H1 (cell line): ENCODE measurements around the gene LOXL4. TPM values are rescaled to one million over a fixed set of nuclear protein-coding genes. Genes with fewer than 3 reads are reported as not detected.

Experiments
- CTCF ChIA-PET: fragments of 300-600 bp; sonication (Branson Sonifier 250); formaldehyde crosslinking; loops from one replicate; lab custom pipeline; 2021; ENCODE audit not compliant: partially characterized antibody; lab: Charles Lee
- POLR2A ChIA-PET: fragments of 300-600 bp; sonication (Branson Sonifier 250); formaldehyde crosslinking; loops from one replicate; lab custom pipeline; 2021; ENCODE audit warnings: inconsistent platforms; ENCODE audit not compliant: partially characterized antibody; lab: Charles Lee
- DNase-seq, 2 experiments: peaks; one replicate each; pipeline versions ENCODE4 v3.0.0 to v3.0.0-alpha.2; 2010 to 2022; ENCODE audit warnings: low spot score in 2 of 2, low read depth in 1 of 2, mixed read lengths in 1 of 2
- FAIRE-seq: peaks from 2 replicates; lab custom pipeline; 2011; peaks lifted over from hg19 to GRCh38; lab: Jason Lieb, UNC
- H2AFZ ChIP-seq: 2 replicates; pipeline ENCODE4 v1.8.1; 2012; ENCODE audit warnings: low read length, inconsistent platforms
- H2AK5ac ChIP-seq: 2 replicates; pipeline ENCODE4 v1.6.1; 2013; ENCODE audit warnings: low read depth, low read length
- H2BK120ac ChIP-seq: replicated peaks from 2 replicates; pipeline ENCODE3; 2013; ENCODE audit warnings: low read depth, low read length, inconsistent platforms
- H2BK12ac ChIP-seq: 2 replicates; pipeline ENCODE4 v1.6.1; 2013; ENCODE audit warnings: low read depth, low read length
- H2BK15ac ChIP-seq: 2 replicates; pipeline ENCODE4 v1.6.1; 2013; ENCODE audit warnings: low read length
- H2BK20ac ChIP-seq: 2 replicates; pipeline ENCODE4 v1.6.1; 2013; ENCODE audit warnings: low read length
- H2BK5ac ChIP-seq: 2 replicates; pipeline ENCODE4 v1.6.1; 2013; ENCODE audit warnings: low read depth, low read length
- H3K14ac ChIP-seq: 2 replicates; pipeline ENCODE4 v1.6.1; 2013; ENCODE audit warnings: inconsistent platforms; ENCODE audit not compliant: insufficient read length
- H3K18ac ChIP-seq: 2 replicates; pipeline ENCODE4 v1.6.1; 2013; ENCODE audit warnings: low read length; ENCODE audit errors: extremely low read depth
- H3K23ac ChIP-seq: 2 replicates; pipeline ENCODE4 v1.6.1; 2013; ENCODE audit warnings: inconsistent platforms; ENCODE audit not compliant: insufficient read length
- H3K23me2 ChIP-seq: 2 replicates; pipeline ENCODE4 v1.6.1; 2013; ENCODE audit warnings: low read depth, low read length
- H3K27ac ChIP-seq: 2 replicates; pipeline ENCODE4 v1.6.1; 2011; ENCODE audit warnings: low read depth, low read length, inconsistent platforms
- H3K27me3 ChIP-seq, 4 experiments: replicated peaks in 1 of 4; 1 replicate in 1 of 4; 2 replicates in 3 of 4; pipeline versions ENCODE4 v1.6.1 to v1.8.1; 2011 to 2013; ENCODE audit warnings: low read length in 3 of 4, mild to moderate bottlenecking in 3 of 4, inconsistent platforms in 2 of 4, mixed read lengths in 2 of 4, moderate library complexity in 1 of 4; ENCODE audit not compliant: control insufficient read depth in 3 of 4, insufficient read depth in 3 of 4; ENCODE audit errors: extremely low read depth in 1 of 4
- H3K36me3 ChIP-seq, 4 experiments: 2 replicates each; pipeline versions ENCODE4 v1.6.1 to v1.8.1; 2011 to 2013; ENCODE audit warnings: mild to moderate bottlenecking in 4 of 4, low read length in 3 of 4, moderate library complexity in 2 of 4, control low read depth in 1 of 4, inconsistent platforms in 1 of 4; ENCODE audit not compliant: insufficient read depth in 4 of 4, control insufficient read depth in 2 of 4
- H3K4ac ChIP-seq: replicated peaks from 2 replicates; pipeline ENCODE3; 2013; ENCODE audit warnings: low read length, low read depth, mixed read lengths, inconsistent platforms; ENCODE audit not compliant: insufficient read length
- H3K4me1 ChIP-seq, 4 experiments: replicated peaks in 1 of 4; 1 replicate in 1 of 4; 2 replicates in 3 of 4; pipeline versions ENCODE4 v1.6.1 to v1.8.1; 2011 to 2013; ENCODE audit warnings: low read length in 3 of 4, inconsistent platforms in 2 of 4, mixed read lengths in 1 of 4; ENCODE audit not compliant: insufficient read depth in 4 of 4, control insufficient read depth in 3 of 4
- H3K4me2 ChIP-seq, 2 experiments: 2 replicates each; pipeline versions ENCODE4 v1.6.1 to v1.8.1; 2011 to 2013; ENCODE audit warnings: low read depth in 2 of 2, low read length in 2 of 2, control low read depth in 1 of 2, inconsistent platforms in 1 of 2, mild to moderate bottlenecking in 1 of 2; ENCODE audit not compliant: insufficient read depth in 1 of 2
- H3K4me3 ChIP-seq, 4 experiments: fragments of 200-600, 300-600 bp in 1 of 4; sonication (generic), shearing (Covaris generic), sonication (Bioruptor Twin) in 1 of 4; 2 replicates each; pipeline versions ENCODE4 v1.5.1 to v1.8.1; 2011 to 2016; ENCODE audit warnings: low read length in 4 of 4, low read depth in 3 of 4, control low read depth in 2 of 4, inconsistent platforms in 2 of 4, mild to moderate bottlenecking in 2 of 4, mixed read lengths in 1 of 4, moderate library complexity in 1 of 4; ENCODE audit not compliant: insufficient read depth in 2 of 4; ENCODE audit errors: extremely low read depth in 1 of 4
- H3K56ac ChIP-seq: replicated peaks from 2 replicates; pipeline ENCODE3; 2013; ENCODE audit warnings: low read depth, mild to moderate bottlenecking, mixed read lengths, low read length, inconsistent platforms; ENCODE audit not compliant: insufficient read length
- H3K79me1 ChIP-seq: 2 replicates; pipeline ENCODE4 v1.6.1; 2013; ENCODE audit warnings: low read depth, low read length, control low read depth
- H3K79me2 ChIP-seq, 2 experiments: 2 replicates each; pipeline versions ENCODE4 v1.6.1 to v1.8.1; 2012 to 2013; ENCODE audit warnings: low read length in 2 of 2, mild to moderate bottlenecking in 2 of 2, inconsistent platforms in 1 of 2; ENCODE audit not compliant: insufficient read depth in 2 of 2, control insufficient read depth in 1 of 2
- H3K9ac ChIP-seq, 4 experiments: replicated peaks in 1 of 4; 1 replicate in 1 of 4; 2 replicates in 3 of 4; pipeline versions ENCODE4 v1.6.1 to v1.8.1; 2011 to 2013; ENCODE audit warnings: low read depth in 3 of 4, low read length in 3 of 4, control low read depth in 2 of 4, mild to moderate bottlenecking in 2 of 4, moderate library complexity in 2 of 4, inconsistent platforms in 1 of 4; ENCODE audit errors: extremely low read depth in 1 of 4
- H3K9me3 ChIP-seq, 2 experiments: 2 replicates each; pipeline versions ENCODE4 v1.6.1 to v1.8.1; 2012 to 2013; ENCODE audit warnings: mild to moderate bottlenecking in 2 of 2, moderate library complexity in 2 of 2, control low read depth in 1 of 2, inconsistent platforms in 1 of 2, low read depth in 1 of 2, low read length in 1 of 2, mixed read lengths in 1 of 2; ENCODE audit not compliant: insufficient read depth in 2 of 2
- H4K20me1 ChIP-seq, 2 experiments: replicated peaks in 1 of 2; 2 replicates each; pipeline versions ENCODE3 to v1.8.1; 2011 to 2013; ENCODE audit warnings: inconsistent platforms in 2 of 2, low read length in 2 of 2, mild to moderate bottlenecking in 1 of 2; ENCODE audit not compliant: insufficient read depth in 2 of 2, control insufficient read depth in 1 of 2
- H4K5ac ChIP-seq: 2 replicates; pipeline ENCODE4 v1.6.1; 2013; ENCODE audit warnings: low read length, low read depth, mixed read lengths, inconsistent platforms; ENCODE audit not compliant: insufficient read length
- H4K8ac ChIP-seq: 2 replicates; pipeline ENCODE4 v1.8.0; 2013; ENCODE audit warnings: mild to moderate bottlenecking, moderate library complexity, low read length, inconsistent platforms; ENCODE audit not compliant: insufficient read depth; ENCODE audit errors: extremely low read depth
- H4K91ac ChIP-seq: replicated peaks from 2 replicates; pipeline ENCODE3; 2013; ENCODE audit warnings: low read length, mixed read lengths, inconsistent platforms; ENCODE audit not compliant: insufficient read length
- CHD2 ChIP-seq: IDR thresholded peaks from 2 replicates; pipeline ENCODE4 v1.6.1; 2012; ENCODE audit warnings: low read length, improper control_type of control experiment
- CTBP2 ChIP-seq: IDR thresholded peaks from 2 replicates; pipeline ENCODE4 v1.7.0; 2011; ENCODE audit warnings: borderline replicate concordance, mild to moderate bottlenecking, moderate library complexity, mixed read lengths, low read length; ENCODE audit not compliant: insufficient read depth, insufficient read length
- GTF2F1 ChIP-seq: IDR thresholded peaks from 2 replicates; pipeline ENCODE4 v1.6.1; 2012; ENCODE audit warnings: low read depth, low read length, improper control_type of control experiment, borderline replicate concordance
- JUND ChIP-seq: IDR thresholded peaks from 2 replicates; pipeline ENCODE4 v1.6.1; 2011; ENCODE audit warnings: mild to moderate bottlenecking, improper control_type of control experiment, low read length
- RAD21 ChIP-seq, 2 experiments: IDR thresholded peaks in 1 of 2; conservative IDR thresholded peaks in 1 of 2; 2 replicates each; pipeline ENCODE4 v1.6.1; 2011; ENCODE audit warnings: low read depth in 2 of 2, low read length in 2 of 2, improper control_type of control experiment in 1 of 2, inconsistent platforms in 1 of 2, mild to moderate bottlenecking in 1 of 2, moderate library complexity in 1 of 2
- RBBP5 ChIP-seq: IDR thresholded peaks from 2 replicates; pipeline ENCODE4 v1.7.1; 2012; ENCODE audit warnings: low read depth, mild to moderate bottlenecking, inconsistent platforms, low read length, moderate library complexity, borderline replicate concordance
- RNF2 ChIP-seq: fragments of 200-900, 300-1000 bp; sonication (generic); IDR thresholded peaks from 2 replicates; pipeline ENCODE4 v1.7.1; 2016; ENCODE audit warnings: borderline replicate concordance, low read depth, mild to moderate bottlenecking, antibody characterized with exemption, low read length; ENCODE audit not compliant: poor library complexity, severe bottlenecking; ENCODE audit errors: missing control alignments
- SAP30 ChIP-seq: fragments of 300-600 bp; sonication (generic); IDR thresholded peaks from 2 replicates; pipeline ENCODE4 v1.7.1; 2012; ENCODE audit warnings: low read length, moderate library complexity, mild to moderate bottlenecking, inconsistent platforms; ENCODE audit not compliant: insufficient read depth, insufficient replicate concordance
- TAF7 ChIP-seq: optimal IDR thresholded peaks from 2 replicates; pipeline ENCODE3; 2011; ENCODE audit warnings: low read depth, mild to moderate bottlenecking, inconsistent platforms, low read length, moderate library complexity, borderline replicate concordance
- WGBS, 2 experiments: shearing (Covaris generic) in 1 of 2; methylation state at CpG; one replicate each; pipeline versions ENCODE4 v1.1.6 to v1.1.7; 2013 to 2015; ENCODE audit warnings: low lambda C conversion rate in 2 of 2, mixed read lengths in 2 of 2, inconsistent platforms in 1 of 2, low coverage in 1 of 2, missing lambda C conversion rate in 1 of 2; ENCODE audit not compliant: insufficient replicate concordance in 2 of 2, insufficient coverage in 1 of 2, insufficient read length in 1 of 2; ENCODE audit errors: extremely low coverage in 1 of 2, missing lambda C conversion rate in 1 of 2; 5-methylcytosine and 5-hydroxymethylcytosine counted together
- polyA plus RNA-seq, 7 experiments: library from polyadenylated mRNA; depleted of rRNA in 3 of 7; stranded (reverse) in 5 of 7; unstranded in 2 of 7; fragments of >200 nt in 5 of 7; fragments of 200-250 nt in 2 of 7; gene quantifications; 1 replicate in 5 of 7; 2 replicates in 1 of 7; 4 replicates in 1 of 7; pipeline versions ENCODE4 v1.2.1 to v1.2.3, GENCODE V29; 2011 to 2013; ENCODE audit warnings: missing spikeins in 2 of 7, mixed read lengths in 2 of 7
- total RNA-seq: library from RNA; stranded (reverse); fragmentation: NEBNext Ultra II Directional; extraction: Animal tissue kit (Norgen Biotek cat#: 25700); gene quantifications from 2 replicates; pipeline ENCODE4 v1.2.1, GENCODE V29; 2021
- TF ChIP-seq, protein P1 (sequence below): IDR thresholded peaks from 2 replicates; pipeline ENCODE4 v1.6.1; 2011; ENCODE audit warnings: low read length, improper control_type of control experiment

Gene LOXL4
- total and polyA plus RNA-seq, 2 of the 8 experiments (the other 6 are each of a cell fraction or from before 2014, with no cell fraction given) = 0.13 to 0.27 TPM

DNA sequence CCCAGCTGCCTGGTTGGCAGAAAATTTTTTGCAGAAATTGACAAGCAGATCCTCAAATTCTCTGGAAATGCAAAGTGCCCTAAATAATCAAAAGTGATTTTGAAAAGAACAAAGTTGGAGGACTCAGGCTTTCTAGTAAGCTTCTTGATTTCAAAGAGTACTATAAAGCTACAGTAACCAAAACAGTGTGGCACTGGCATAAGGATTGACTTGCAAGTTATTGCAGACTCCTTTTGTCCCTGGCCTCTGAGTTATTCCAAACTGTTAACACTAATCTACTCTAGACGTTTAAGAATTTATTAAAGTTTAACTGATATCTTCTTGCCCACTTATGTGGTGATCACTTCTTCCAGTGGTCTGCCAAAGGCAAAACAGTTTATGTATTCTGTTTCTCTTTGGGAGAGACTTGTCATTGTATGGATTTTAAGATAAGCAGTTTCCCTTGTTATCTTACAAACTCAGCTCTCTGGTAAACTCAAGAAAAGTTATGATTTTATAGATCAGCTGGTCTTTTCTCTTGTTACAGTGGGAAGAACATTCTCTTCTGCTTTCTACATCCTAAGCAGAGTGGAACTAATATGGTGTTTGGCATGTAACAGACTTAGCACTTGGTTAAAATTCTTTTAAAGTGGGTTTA lies 41.4 kb downstream of the LOXL4 start:
- H2AFZ ChIP-seq = no peak overlapping the region
- no peak overlapping the region for H2BK120ac ChIP-seq
- H3K4me1 ChIP-seq = peaks cover 0 to 5% (median 3%) of the 10 kb centered on the region in 4 experiments; a peak in 5 of 7 replicates
- no peak overlapping the region for H2BK20ac ChIP-seq
- no peak overlapping the region for H2BK15ac ChIP-seq
- WGBS, 2 experiments = 95% methylated on average over 1 of the region's 1 CpG; no CpG with 5 or more reads in 1 of the 2 experiments
- DNase-seq = no peak
- H3K4ac ChIP-seq = no peak overlapping the region
- H3K56ac ChIP-seq = no peak overlapping the region
- no peak overlapping the region for H4K8ac ChIP-seq
- H4K20me1 ChIP-seq = peaks cover 2 to 3% of the 10 kb centered on the region in 2 experiments
- H3K36me3 ChIP-seq = no peaks in the 10 kb centered on the region; a peak in 1 of 8 replicates
- no peaks in the 10 kb centered on the region for H3K23me2 ChIP-seq
- no peak overlapping the region for H2BK12ac ChIP-seq
- no peaks in the 10 kb centered on the region for H3K79me1 ChIP-seq
- H4K91ac ChIP-seq = no peak overlapping the region
- CTCF ChIA-PET = no interaction called here
- POLR2A ChIA-PET = no interaction called here
- no peak overlapping the region for H3K18ac ChIP-seq
- H4K5ac ChIP-seq = no peak overlapping the region
- H3K9me3 ChIP-seq = no peaks in the 10 kb centered on the region; a peak in 1 of 4 replicates
- H3K27ac ChIP-seq = no peak overlapping the region
- no peak overlapping the region for H3K4me3 ChIP-seq
- no peak overlapping the region for H3K23ac ChIP-seq
- H3K27me3 ChIP-seq = no peaks in the 10 kb centered on the region
- no peak overlapping the region for H2AK5ac ChIP-seq
- no peak for FAIRE-seq
- H3K4me2 ChIP-seq = no peak overlapping the region
- H3K9ac ChIP-seq = no peak overlapping the region
- peaks cover 0 to 9% of the 10 kb centered on the region in 2 experiments; a peak in 1 of 4 replicates for H3K79me2 ChIP-seq
- H3K14ac ChIP-seq = no peak overlapping the region
- no peak overlapping the region for H2BK5ac ChIP-seq
- TF ChIP-seq CTBP2 = no peak
- TF ChIP-seq GTF2F1 = no peak
- TF ChIP-seq, protein P1, sequence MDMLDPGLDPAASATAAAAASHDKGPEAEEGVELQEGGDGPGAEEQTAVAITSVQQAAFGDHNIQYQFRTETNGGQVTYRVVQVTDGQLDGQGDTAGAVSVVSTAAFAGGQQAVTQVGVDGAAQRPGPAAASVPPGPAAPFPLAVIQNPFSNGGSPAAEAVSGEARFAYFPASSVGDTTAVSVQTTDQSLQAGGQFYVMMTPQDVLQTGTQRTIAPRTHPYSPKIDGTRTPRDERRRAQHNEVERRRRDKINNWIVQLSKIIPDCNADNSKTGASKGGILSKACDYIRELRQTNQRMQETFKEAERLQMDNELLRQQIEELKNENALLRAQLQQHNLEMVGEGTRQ = no peak
- no peak for TF ChIP-seq RBBP5
- no peak for TF ChIP-seq CHD2
- TF ChIP-seq RAD21 (IDR thresholded peaks at IDR 0.05 in 1 of 2, conservative IDR thresholded peaks at IDR 0.05 in 1 of 2; ENCODE audit: low read depth in 2 of 2, low read length in 2 of 2) = no peak
- TF ChIP-seq SAP30 = no peak
- TF ChIP-seq JUND = no peak
- TF ChIP-seq TAF7 = no peak
- no peak for TF ChIP-seq RNF2
